ENCODE results near the gene ENOX1.

ENOX1 gene

DNA sequence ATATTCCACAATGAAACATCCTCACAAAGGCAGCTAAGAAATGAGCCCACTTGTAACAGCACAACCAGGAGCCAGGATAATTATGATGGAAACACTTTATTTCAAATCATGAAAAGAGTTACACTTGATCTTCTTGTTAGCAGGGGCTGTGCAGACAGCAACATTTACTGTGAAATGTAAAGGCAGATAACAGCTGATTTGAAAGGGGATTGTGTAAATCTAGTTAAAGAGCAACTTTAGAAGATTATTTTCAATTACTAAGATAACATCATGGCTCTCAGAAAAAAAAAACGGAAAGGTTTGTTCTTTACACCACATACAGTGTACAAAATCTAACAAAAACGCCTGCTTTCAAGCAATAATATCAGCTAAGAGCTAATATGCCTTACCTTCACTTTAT lies 22.4 kb downstream of the ENOX1 start:
- Histone ChIP-seq H3K4me2 (ENCODE audit: insufficient read depth, low read length) (no peak overlapping the region), H4K20me1 (ENCODE audit: insufficient read depth, low read length) (no peaks in the 10 kb centered on the region), H3K27me3 (ENCODE audit: insufficient read depth, low read length, poor library complexity) (no peaks in the 10 kb centered on the region), H3K4me1 (ENCODE audit: insufficient read depth, low read length) (no peaks in the 10 kb centered on the region), H3K9ac (ENCODE audit: low read depth, low read length) (no peak overlapping the region), H2AFZ (ENCODE audit: low read depth, low read length) (no peak overlapping the region), H3K36me3 (ENCODE audit: insufficient read depth, low read length) (no peaks in the 10 kb centered on the region), H3K79me2 (ENCODE audit: insufficient read depth, low read length) (no peaks in the 10 kb centered on the region), H3K9me3 (ENCODE audit: insufficient read depth, low read length, severe bottlenecking) (no peaks in the 10 kb centered on the region), H3K27ac (ENCODE audit: low read length) (no peak overlapping the region), H3K4me3 (ENCODE audit: low read depth in 1 of 2, low read length in 2 of 2) (no peak overlapping the region)
- TF ChIP-seq EZH2 (IDR thresholded peaks at IDR 0.05; ENCODE audit: borderline replicate concordance, low read depth, low read length, severe bottlenecking): no peak
- TF ChIP-seq, protein P1, sequence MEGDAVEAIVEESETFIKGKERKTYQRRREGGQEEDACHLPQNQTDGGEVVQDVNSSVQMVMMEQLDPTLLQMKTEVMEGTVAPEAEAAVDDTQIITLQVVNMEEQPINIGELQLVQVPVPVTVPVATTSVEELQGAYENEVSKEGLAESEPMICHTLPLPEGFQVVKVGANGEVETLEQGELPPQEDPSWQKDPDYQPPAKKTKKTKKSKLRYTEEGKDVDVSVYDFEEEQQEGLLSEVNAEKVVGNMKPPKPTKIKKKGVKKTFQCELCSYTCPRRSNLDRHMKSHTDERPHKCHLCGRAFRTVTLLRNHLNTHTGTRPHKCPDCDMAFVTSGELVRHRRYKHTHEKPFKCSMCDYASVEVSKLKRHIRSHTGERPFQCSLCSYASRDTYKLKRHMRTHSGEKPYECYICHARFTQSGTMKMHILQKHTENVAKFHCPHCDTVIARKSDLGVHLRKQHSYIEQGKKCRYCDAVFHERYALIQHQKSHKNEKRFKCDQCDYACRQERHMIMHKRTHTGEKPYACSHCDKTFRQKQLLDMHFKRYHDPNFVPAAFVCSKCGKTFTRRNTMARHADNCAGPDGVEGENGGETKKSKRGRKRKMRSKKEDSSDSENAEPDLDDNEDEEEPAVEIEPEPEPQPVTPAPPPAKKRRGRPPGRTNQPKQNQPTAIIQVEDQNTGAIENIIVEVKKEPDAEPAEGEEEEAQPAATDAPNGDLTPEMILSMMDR (IDR thresholded peaks at IDR 0.05; ENCODE audit: borderline replicate concordance, extremely low read depth, low read length, poor library complexity, severe bottlenecking): no peak
- ATAC-seq (ENCODE audit: insufficient read depth, low read depth) (no peak), DNase-seq (no peak)

DNA sequence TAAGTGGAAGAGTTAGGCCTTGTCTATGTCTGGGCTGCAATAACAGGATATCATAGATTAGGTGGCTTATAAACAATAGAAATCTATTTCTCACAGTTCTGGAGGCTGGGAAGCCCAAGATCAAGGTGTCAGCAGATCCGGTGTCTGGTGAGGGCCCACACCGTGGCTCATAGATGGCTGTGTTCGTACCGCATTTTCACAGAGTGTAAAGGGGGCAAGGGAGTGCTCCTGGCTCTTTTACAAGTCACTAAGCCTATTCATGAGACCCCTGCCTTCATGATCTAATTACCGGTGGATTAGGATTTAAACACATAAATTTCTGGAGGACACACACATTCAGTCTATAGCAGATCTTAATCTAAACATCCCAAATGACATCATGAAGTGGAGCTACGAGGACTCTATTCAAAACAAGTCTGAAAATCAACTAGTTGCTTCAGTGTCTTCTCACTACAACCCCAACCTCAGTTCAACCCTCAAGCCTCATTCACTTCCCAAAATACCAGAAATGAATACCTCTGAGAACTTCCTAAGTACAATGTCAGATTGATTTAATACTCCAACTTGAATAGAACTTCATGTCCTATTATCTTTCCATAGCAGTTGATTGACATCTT lies 23.5 kb downstream of the ENOX1 start:
- DNase-seq: no peak

DNA sequence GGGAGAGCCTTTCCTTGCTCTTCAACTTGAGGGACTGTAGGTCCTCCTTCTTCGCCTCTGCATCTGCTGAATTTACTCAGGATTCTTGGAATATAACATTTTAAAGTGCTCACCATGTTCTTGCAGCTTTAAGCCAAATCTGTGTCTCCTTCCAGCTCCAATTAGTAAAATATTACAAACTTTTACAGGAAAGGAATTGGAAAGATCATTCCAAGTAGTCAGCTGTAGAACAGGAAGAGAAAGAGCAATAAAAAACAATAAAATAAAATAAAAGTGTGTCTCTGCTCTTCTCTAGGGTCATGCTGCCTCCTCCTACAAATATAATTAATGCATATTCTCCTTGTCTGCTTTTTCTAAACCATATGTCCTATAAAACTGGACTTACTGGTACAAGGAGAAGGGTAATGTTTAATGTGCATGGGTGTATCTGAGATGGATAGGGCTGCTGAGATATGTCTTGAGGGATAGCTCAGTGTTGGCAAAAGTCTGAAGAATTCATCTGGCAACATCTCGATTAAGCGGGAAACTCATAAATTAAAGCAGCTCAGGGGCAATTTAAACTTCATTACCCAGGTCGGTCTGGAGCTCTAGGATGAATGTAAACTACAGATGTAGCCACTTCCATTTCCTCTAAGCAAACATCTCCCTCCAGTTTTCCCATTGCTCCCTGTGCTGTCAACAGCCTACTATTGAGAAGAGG lies 25.0 kb downstream of the ENOX1 start:
- no peak overlapping the region for H3K4me3 ChIP-seq (ENCODE audit: low read depth in 1 of 2, low read length in 2 of 2)
- no peak for DNase-seq
- no peak overlapping the region for H3K27ac ChIP-seq (ENCODE audit: low read length)
- H3K4me1 ChIP-seq (ENCODE audit: insufficient read depth, low read length): no peaks in the 10 kb centered on the region
- no peak for ATAC-seq (ENCODE audit: insufficient read depth, low read depth)
- no peaks in the 10 kb centered on the region for H3K36me3 ChIP-seq (ENCODE audit: insufficient read depth, low read length)
- no peak overlapping the region for H3K9ac ChIP-seq (ENCODE audit: low read depth, low read length)
- no peak overlapping the region for H3K4me2 ChIP-seq (ENCODE audit: insufficient read depth, low read length)
- no peaks in the 10 kb centered on the region for H3K9me3 ChIP-seq (ENCODE audit: insufficient read depth, low read length, severe bottlenecking)
- no peaks in the 10 kb centered on the region for H3K27me3 ChIP-seq (ENCODE audit: insufficient read depth, low read length, poor library complexity)
- H2AFZ ChIP-seq (ENCODE audit: low read depth, low read length): no peak overlapping the region
- H4K20me1 ChIP-seq (ENCODE audit: insufficient read depth, low read length): no peaks in the 10 kb centered on the region
- no peak for TF ChIP-seq EZH2 (IDR thresholded peaks at IDR 0.05; ENCODE audit: borderline replicate concordance, low read depth, low read length, severe bottlenecking)
- TF ChIP-seq, protein P1 (IDR thresholded peaks at IDR 0.05; ENCODE audit: borderline replicate concordance, extremely low read depth, low read length, poor library complexity, severe bottlenecking): no peak
- no peaks in the 10 kb centered on the region for H3K79me2 ChIP-seq (ENCODE audit: insufficient read depth, low read length)

More for the DNA sequence above, 23.5 kb downstream of the ENOX1 start:
- TF ChIP-seq, protein P1 (IDR thresholded peaks at IDR 0.05; ENCODE audit: borderline replicate concordance, extremely low read depth, low read length, poor library complexity, severe bottlenecking): no peak
- TF ChIP-seq EZH2 (IDR thresholded peaks at IDR 0.05; ENCODE audit: borderline replicate concordance, low read depth, low read length, severe bottlenecking): no peak
- no peaks in the 10 kb centered on the region for H3K9me3 ChIP-seq (ENCODE audit: insufficient read depth, low read length, severe bottlenecking)
- no peak overlapping the region for H3K4me3 ChIP-seq (ENCODE audit: low read depth in 1 of 2, low read length in 2 of 2)
- no peak overlapping the region for H3K9ac ChIP-seq (ENCODE audit: low read depth, low read length)
- H3K4me1 ChIP-seq (ENCODE audit: insufficient read depth, low read length): no peaks in the 10 kb centered on the region
- no peaks in the 10 kb centered on the region for H3K36me3 ChIP-seq (ENCODE audit: insufficient read depth, low read length)
- no peak overlapping the region for H3K27ac ChIP-seq (ENCODE audit: low read length)
- H3K79me2 ChIP-seq (ENCODE audit: insufficient read depth, low read length): no peaks in the 10 kb centered on the region
- no peaks in the 10 kb centered on the region for H4K20me1 ChIP-seq (ENCODE audit: insufficient read depth, low read length)
- no peaks in the 10 kb centered on the region for H3K27me3 ChIP-seq (ENCODE audit: insufficient read depth, low read length, poor library complexity)
- H3K4me2 ChIP-seq (ENCODE audit: insufficient read depth, low read length): no peak overlapping the region
- ATAC-seq (ENCODE audit: insufficient read depth, low read depth): no peak
- H2AFZ ChIP-seq (ENCODE audit: low read depth, low read length): no peak overlapping the region
